Upper lobe of left lung (tissue), 4 donors: Measurements from ENCODE around the gene DNAJC13.

Experiments
- CTCF ChIP-seq, 6 experiments: fragments of 450-650 bp in 4 of 6; fragments of 200-600 bp in 2 of 6; sonication (generic) in 2 of 6; IDR thresholded peaks; one replicate each; pipeline ENCODE4 v1.5.1; 2016 to 2019; ENCODE audit warnings: antibody characterized with exemption in 6 of 6
- EP300 ChIP-seq, 4 donors: sonication (generic); formaldehyde crosslinking; IDR thresholded peaks; one replicate each; pipeline ENCODE4 v1.5.1; 2017; ENCODE audit warnings: antibody characterized with exemption in 4 of 4, control low read depth in 2 of 4

- TF ChIP-seq CTCF (IDR thresholded peaks at IDR 0.05): no peak
- TF ChIP-seq EP300 (IDR thresholded peaks at IDR 0.05): no peak
Measured at GRCh38 chr3:132414841-132415240, 2.5 kb upstream of the DNAJC13 start.
